Endothelial cell of umbilical vein (primary cell): ENCODE data around the gene LARP1. TPM values are rescaled to one million over a fixed set of nuclear protein-coding genes. Genes with fewer than 3 reads are reported as not detected.

Experiments used
- BruUV-seq: library from RNA; stranded (reverse); fragments of 400-500 nt; replicated peaks from 2 replicates; lab custom pipeline; 2021; lab: Mats Ljungman, UMichigan
- CTCF ChIA-PET: fragments of 300-600, 350-600 bp; sonication (Branson Sonifier 250); formaldehyde crosslinking; loops from one replicate; lab custom pipeline; 2021; ENCODE audit warnings: antibody characterized with exemption, inconsistent platforms; lab: Charles Lee
- POLR2A ChIA-PET: fragments of 300-600, 350-600 bp; sonication (Branson Sonifier 250); formaldehyde crosslinking; loops from one replicate; lab custom pipeline; 2021; ENCODE audit warnings: antibody characterized with exemption, inconsistent platforms; lab: Charles Lee
- DNase-seq: peaks from one replicate; pipeline ENCODE4 v3.0.0-alpha.2; 2011; ENCODE audit warnings: low read depth, low spot score
- FAIRE-seq: peaks from 2 replicates; lab custom pipeline; 2011; peaks lifted over from hg19 to GRCh38; lab: Jason Lieb, UNC
- H2AFZ ChIP-seq: 2 replicates; pipeline ENCODE4 v1.6.0; 2012; ENCODE audit warnings: low read depth, low read length, control low read depth, inconsistent platforms
- H3K27ac ChIP-seq: 2 replicates; pipeline ENCODE4 v1.5.1; 2011; ENCODE audit warnings: low read depth, mild to moderate bottlenecking, control low read depth, low read length, moderate library complexity; ENCODE audit not compliant: insufficient read depth
- H3K27me3 ChIP-seq, 2 experiments: 2 replicates each; pipeline versions ENCODE4 v1.6.0 to v1.6.1; 2011; ENCODE audit warnings: low read length in 2 of 2, mixed read lengths in 1 of 2; ENCODE audit not compliant: control insufficient read depth in 2 of 2, insufficient read depth in 2 of 2
- H3K36me3 ChIP-seq, 2 experiments: 2 replicates in 1 of 2; 3 replicates in 1 of 2; pipeline ENCODE4 v1.5.1; 2011; ENCODE audit warnings: low read length in 2 of 2, mild to moderate bottlenecking in 1 of 2, moderate library complexity in 1 of 2; ENCODE audit not compliant: control insufficient read depth in 2 of 2, insufficient read depth in 2 of 2; ENCODE audit errors: extremely low read depth in 1 of 2
- H3K4me1 ChIP-seq: 3 replicates; pipeline ENCODE4 v1.5.1; 2011; ENCODE audit warnings: mild to moderate bottlenecking, low read length; ENCODE audit not compliant: control insufficient read depth, insufficient read depth; ENCODE audit errors: extremely low read depth
- H3K4me2 ChIP-seq: 2 replicates; pipeline ENCODE4 v1.6.1; 2011; ENCODE audit warnings: low read length, control low read depth, mixed read lengths; ENCODE audit not compliant: insufficient read depth
- H3K4me3 ChIP-seq, 3 experiments: fragments of 200-600 bp in 1 of 3; sonication (generic), shearing (Covaris generic) in 1 of 3; replicated peaks in 1 of 3; 2 replicates each; pipeline ENCODE4 v1.5.1; 2011 to 2016; ENCODE audit warnings: control low read depth in 3 of 3, low read length in 3 of 3, mild to moderate bottlenecking in 2 of 3, inconsistent platforms in 1 of 3, low read depth in 1 of 3, moderate library complexity in 1 of 3; ENCODE audit not compliant: insufficient read depth in 1 of 3
- H3K79me2 ChIP-seq: 2 replicates; pipeline ENCODE4 v1.6.0; 2012; ENCODE audit warnings: low read length, inconsistent platforms; ENCODE audit not compliant: control insufficient read depth, insufficient read depth
- H3K9ac ChIP-seq: replicated peaks from 2 replicates; pipeline ENCODE3; 2011; ENCODE audit warnings: low read length, control low read depth; ENCODE audit not compliant: insufficient read depth; ENCODE audit errors: extremely low read depth
- H3K9me1 ChIP-seq: replicated peaks from 3 replicates; pipeline ENCODE4 v1.6.0; 2011; ENCODE audit warnings: mild to moderate bottlenecking, low read length; ENCODE audit not compliant: control insufficient read depth, insufficient read depth; ENCODE audit errors: extremely low read depth
- H3K9me3 ChIP-seq: replicated peaks from 2 replicates; pipeline ENCODE4 v1.5.1; 2012; ENCODE audit warnings: low read length, inconsistent platforms; ENCODE audit not compliant: control insufficient read depth, insufficient read depth
- H4K20me1 ChIP-seq: replicated peaks from 2 replicates; pipeline ENCODE3; 2011; ENCODE audit warnings: mild to moderate bottlenecking, low read length; ENCODE audit not compliant: control insufficient read depth, insufficient read depth; ENCODE audit errors: extremely low read depth
- CTCF ChIP-seq, 2 donors: IDR thresholded peaks; 1 replicate in 1 of 2; 2 replicates in 1 of 2; pipeline ENCODE4 v1.5.1; 2011; ENCODE audit warnings: low read length in 2 of 2, mild to moderate bottlenecking in 2 of 2, moderate library complexity in 2 of 2, control low read depth in 1 of 2, inconsistent platforms in 1 of 2, low read depth in 1 of 2; ENCODE audit not compliant: insufficient read depth in 1 of 2; ENCODE audit errors: extremely low read depth in 1 of 2
- EZH2 ChIP-seq: IDR thresholded peaks from 2 replicates; pipeline ENCODE4 v1.6.1; 2012; ENCODE audit warnings: borderline replicate concordance, low read depth, mild to moderate bottlenecking, moderate library complexity, low read length, inconsistent platforms; ENCODE audit not compliant: severe bottlenecking
- GATA2 ChIP-seq: IDR thresholded peaks from 2 replicates; pipeline ENCODE4 v1.7.0; 2011; ENCODE audit warnings: low read depth, mild to moderate bottlenecking, moderate library complexity, mixed read lengths, low read length; ENCODE audit not compliant: insufficient read length, insufficient read depth
- JUN ChIP-seq: IDR thresholded peaks from 2 replicates; pipeline ENCODE4 v1.6.1; 2011; ENCODE audit warnings: borderline replicate concordance, low read depth; ENCODE audit not compliant: insufficient read length, insufficient read depth
- MAX ChIP-seq: IDR thresholded peaks from 2 replicates; pipeline ENCODE4 v1.6.1; 2011; ENCODE audit not compliant: insufficient read depth, insufficient read length
- POLR2A ChIP-seq: IDR thresholded peaks from 2 replicates; pipeline ENCODE4 v1.6.1; 2012; ENCODE audit warnings: low read depth, mild to moderate bottlenecking, control low read depth, low read length
- dilution Hi-C: fragments of 300-500 bp; cut with MboI; formaldehyde crosslinking; loops from one replicate; pipeline ENCODE4 v1.15.0; 2019; ENCODE audit warnings: low sequenced_read_pairs; ENCODE audit not compliant: extremely low pct_ligation_motif_present
- intact Hi-C: fragments of 100-400 bp; cut with micrococcal nuclease; formaldehyde crosslinking; loops from one replicate; pipeline ENCODE4 v1.10.0; 2022
- polyA plus RNA-seq, 4 experiments: library from polyadenylated mRNA; depleted of rRNA in 3 of 4; stranded (reverse) in 3 of 4; unstranded in 1 of 4; fragments of >200 nt; gene quantifications; 2 replicates each; pipeline versions ENCODE4 v1.2.1 to v1.2.3, GENCODE V29; 2011 to 2012; ENCODE audit warnings: missing spikeins in 1 of 4
- total RNA-seq: library from RNA; stranded (reverse); gene quantifications from 2 replicates; pipeline ENCODE4 v1.2.3, GENCODE V29; 2021

LARP1 gene
- total and polyA plus RNA-seq, 2 donors (not counting 3 experiments of a cell fraction or from before 2014, with no cell fraction given) = 70.4 to 252 TPM

- Histone ChIP-seq H3K4me1 (peaks cover 11% of the 10 kb centered on the region), H3K36me3 (no peaks in the 10 kb centered on the region), H2AFZ (no peak overlapping the region), H3K9ac (no peak overlapping the region), H3K27ac (no peak overlapping the region), H3K4me3 (no peak overlapping the region), H3K79me2 (peaks cover 16% of the 10 kb centered on the region), H3K9me1 (no peaks in the 10 kb centered on the region), H3K9me3 (no peaks in the 10 kb centered on the region), H3K4me2 (no peak overlapping the region), H3K27me3 (no peaks in the 10 kb centered on the region), H4K20me1 (no peaks in the 10 kb centered on the region)
- dilution Hi-C loops = no loop called here
- ChIA-PET CTCF (interaction anchor here (1.2 kb wide), 1 partner anchor 112 kb away, joined by 3 read pairs; no protein-coding TSS in a partner anchor), POLR2A (no interaction called here)
- FAIRE-seq (no peak), DNase-seq (no peak)
- BruUV-seq = no TSS peak
- TF ChIP-seq JUN (no peak), POLR2A (no peak), EZH2 (no peak), GATA2 (no peak), CTCF (IDR thresholded peaks at IDR 0.05; ENCODE audit: extremely low read depth in 1 of 2, insufficient read depth in 1 of 2, low read depth in 1 of 2, low read length in 2 of 2) (no peak), MAX (no peak)
- intact Hi-C loops = loop anchor here (10.0 kb wide), 1 partner anchor 707 kb away; no protein-coding TSS in a partner anchor
Measured at GRCh38 chr5:154751854-154752253, 3.3 kb upstream of the LARP1 start.
